Measurements from ENCODE around the gene TXK. TPM values are rescaled to one million over a fixed set of nuclear protein-coding genes. Genes with fewer than 3 reads are reported as not detected.
A peak's percentile ranks its signal among the peaks of the same experiment; 100 is the strongest.

Gene TXK
- total RNA-seq, 1 experiment from 2014 or later = 0.70 TPM

DNA sequence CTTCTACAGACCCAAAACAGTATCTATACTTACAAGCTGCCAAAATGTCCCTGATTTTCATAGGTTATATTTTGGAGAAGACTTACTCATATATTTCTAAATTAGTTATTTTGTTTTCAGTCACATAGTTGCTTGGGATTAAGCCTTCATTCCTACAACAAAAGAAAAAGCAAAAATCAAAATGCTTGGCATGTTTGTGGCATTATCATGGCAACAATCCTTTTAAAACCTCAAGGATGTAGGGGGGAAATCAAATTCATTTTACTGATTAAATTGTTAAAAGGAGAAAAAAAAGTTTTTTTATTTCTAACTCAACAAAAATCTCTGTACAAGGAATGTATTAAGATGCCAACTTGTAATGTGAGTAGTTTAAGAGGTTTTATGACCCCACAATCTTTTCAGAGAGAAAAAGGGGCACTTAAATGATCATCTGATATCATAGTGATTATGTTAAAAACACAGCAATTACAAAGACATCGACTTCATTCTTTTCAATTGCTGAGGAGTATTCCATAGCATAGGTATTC is 23.5 kb downstream of the TXK start (continued):
- TF ChIP-seq, protein P1, sequence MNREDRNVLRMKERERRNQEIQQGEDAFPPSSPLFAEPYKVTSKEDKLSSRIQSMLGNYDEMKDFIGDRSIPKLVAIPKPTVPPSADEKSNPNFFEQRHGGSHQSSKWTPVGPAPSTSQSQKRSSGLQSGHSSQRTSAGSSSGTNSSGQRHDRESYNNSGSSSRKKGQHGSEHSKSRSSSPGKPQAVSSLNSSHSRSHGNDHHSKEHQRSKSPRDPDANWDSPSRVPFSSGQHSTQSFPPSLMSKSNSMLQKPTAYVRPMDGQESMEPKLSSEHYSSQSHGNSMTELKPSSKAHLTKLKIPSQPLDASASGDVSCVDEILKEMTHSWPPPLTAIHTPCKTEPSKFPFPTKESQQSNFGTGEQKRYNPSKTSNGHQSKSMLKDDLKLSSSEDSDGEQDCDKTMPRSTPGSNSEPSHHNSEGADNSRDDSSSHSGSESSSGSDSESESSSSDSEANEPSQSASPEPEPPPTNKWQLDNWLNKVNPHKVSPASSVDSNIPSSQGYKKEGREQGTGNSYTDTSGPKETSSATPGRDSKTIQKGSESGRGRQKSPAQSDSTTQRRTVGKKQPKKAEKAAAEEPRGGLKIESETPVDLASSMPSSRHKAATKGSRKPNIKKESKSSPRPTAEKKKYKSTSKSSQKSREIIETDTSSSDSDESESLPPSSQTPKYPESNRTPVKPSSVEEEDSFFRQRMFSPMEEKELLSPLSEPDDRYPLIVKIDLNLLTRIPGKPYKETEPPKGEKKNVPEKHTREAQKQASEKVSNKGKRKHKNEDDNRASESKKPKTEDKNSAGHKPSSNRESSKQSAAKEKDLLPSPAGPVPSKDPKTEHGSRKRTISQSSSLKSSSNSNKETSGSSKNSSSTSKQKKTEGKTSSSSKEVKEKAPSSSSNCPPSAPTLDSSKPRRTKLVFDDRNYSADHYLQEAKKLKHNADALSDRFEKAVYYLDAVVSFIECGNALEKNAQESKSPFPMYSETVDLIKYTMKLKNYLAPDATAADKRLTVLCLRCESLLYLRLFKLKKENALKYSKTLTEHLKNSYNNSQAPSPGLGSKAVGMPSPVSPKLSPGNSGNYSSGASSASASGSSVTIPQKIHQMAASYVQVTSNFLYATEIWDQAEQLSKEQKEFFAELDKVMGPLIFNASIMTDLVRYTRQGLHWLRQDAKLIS (CRISPR knock-in tag; IDR thresholded peaks at IDR 0.05; ENCODE audit: borderline replicate concordance) = no peak
- TF ChIP-seq, protein P2, sequence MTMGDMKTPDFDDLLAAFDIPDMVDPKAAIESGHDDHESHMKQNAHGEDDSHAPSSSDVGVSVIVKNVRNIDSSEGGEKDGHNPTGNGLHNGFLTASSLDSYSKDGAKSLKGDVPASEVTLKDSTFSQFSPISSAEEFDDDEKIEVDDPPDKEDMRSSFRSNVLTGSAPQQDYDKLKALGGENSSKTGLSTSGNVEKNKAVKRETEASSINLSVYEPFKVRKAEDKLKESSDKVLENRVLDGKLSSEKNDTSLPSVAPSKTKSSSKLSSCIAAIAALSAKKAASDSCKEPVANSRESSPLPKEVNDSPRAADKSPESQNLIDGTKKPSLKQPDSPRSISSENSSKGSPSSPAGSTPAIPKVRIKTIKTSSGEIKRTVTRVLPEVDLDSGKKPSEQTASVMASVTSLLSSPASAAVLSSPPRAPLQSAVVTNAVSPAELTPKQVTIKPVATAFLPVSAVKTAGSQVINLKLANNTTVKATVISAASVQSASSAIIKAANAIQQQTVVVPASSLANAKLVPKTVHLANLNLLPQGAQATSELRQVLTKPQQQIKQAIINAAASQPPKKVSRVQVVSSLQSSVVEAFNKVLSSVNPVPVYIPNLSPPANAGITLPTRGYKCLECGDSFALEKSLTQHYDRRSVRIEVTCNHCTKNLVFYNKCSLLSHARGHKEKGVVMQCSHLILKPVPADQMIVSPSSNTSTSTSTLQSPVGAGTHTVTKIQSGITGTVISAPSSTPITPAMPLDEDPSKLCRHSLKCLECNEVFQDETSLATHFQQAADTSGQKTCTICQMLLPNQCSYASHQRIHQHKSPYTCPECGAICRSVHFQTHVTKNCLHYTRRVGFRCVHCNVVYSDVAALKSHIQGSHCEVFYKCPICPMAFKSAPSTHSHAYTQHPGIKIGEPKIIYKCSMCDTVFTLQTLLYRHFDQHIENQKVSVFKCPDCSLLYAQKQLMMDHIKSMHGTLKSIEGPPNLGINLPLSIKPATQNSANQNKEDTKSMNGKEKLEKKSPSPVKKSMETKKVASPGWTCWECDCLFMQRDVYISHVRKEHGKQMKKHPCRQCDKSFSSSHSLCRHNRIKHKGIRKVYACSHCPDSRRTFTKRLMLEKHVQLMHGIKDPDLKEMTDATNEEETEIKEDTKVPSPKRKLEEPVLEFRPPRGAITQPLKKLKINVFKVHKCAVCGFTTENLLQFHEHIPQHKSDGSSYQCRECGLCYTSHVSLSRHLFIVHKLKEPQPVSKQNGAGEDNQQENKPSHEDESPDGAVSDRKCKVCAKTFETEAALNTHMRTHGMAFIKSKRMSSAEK (CRISPR knock-in tag; IDR thresholded peaks at IDR 0.05; ENCODE audit: borderline replicate concordance) = no peak
- TF ChIP-seq SMAD3 (CRISPR knock-in tag; IDR thresholded peaks at IDR 0.05; ENCODE audit: borderline replicate concordance) (no peak), GRHL2 (CRISPR knock-in tag; IDR thresholded peaks at IDR 0.05; ENCODE audit: insufficient replicate concordance, severe bottlenecking) (no peak), TP53 (CRISPR knock-in tag; IDR thresholded peaks at IDR 0.05) (no peak)
- TF ChIP-seq, protein P3, sequence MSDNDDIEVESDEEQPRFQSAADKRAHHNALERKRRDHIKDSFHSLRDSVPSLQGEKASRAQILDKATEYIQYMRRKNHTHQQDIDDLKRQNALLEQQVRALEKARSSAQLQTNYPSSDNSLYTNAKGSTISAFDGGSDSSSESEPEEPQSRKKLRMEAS (CRISPR knock-in tag; IDR thresholded peaks at IDR 0.05) = no peak
- TF ChIP-seq, protein P4, sequence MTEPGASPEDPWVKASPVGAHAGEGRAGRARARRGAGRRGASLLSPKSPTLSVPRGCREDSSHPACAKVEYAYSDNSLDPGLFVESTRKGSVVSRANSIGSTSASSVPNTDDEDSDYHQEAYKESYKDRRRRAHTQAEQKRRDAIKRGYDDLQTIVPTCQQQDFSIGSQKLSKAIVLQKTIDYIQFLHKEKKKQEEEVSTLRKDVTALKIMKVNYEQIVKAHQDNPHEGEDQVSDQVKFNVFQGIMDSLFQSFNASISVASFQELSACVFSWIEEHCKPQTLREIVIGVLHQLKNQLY (CRISPR knock-in tag; IDR thresholded peaks at IDR 0.05) = no peak
- TF ChIP-seq, protein P5, sequence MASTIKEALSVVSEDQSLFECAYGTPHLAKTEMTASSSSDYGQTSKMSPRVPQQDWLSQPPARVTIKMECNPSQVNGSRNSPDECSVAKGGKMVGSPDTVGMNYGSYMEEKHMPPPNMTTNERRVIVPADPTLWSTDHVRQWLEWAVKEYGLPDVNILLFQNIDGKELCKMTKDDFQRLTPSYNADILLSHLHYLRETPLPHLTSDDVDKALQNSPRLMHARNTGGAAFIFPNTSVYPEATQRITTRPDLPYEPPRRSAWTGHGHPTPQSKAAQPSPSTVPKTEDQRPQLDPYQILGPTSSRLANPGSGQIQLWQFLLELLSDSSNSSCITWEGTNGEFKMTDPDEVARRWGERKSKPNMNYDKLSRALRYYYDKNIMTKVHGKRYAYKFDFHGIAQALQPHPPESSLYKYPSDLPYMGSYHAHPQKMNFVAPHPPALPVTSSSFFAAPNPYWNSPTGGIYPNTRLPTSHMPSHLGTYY (CRISPR knock-in tag; IDR thresholded peaks at IDR 0.05) = no peak

DNA sequence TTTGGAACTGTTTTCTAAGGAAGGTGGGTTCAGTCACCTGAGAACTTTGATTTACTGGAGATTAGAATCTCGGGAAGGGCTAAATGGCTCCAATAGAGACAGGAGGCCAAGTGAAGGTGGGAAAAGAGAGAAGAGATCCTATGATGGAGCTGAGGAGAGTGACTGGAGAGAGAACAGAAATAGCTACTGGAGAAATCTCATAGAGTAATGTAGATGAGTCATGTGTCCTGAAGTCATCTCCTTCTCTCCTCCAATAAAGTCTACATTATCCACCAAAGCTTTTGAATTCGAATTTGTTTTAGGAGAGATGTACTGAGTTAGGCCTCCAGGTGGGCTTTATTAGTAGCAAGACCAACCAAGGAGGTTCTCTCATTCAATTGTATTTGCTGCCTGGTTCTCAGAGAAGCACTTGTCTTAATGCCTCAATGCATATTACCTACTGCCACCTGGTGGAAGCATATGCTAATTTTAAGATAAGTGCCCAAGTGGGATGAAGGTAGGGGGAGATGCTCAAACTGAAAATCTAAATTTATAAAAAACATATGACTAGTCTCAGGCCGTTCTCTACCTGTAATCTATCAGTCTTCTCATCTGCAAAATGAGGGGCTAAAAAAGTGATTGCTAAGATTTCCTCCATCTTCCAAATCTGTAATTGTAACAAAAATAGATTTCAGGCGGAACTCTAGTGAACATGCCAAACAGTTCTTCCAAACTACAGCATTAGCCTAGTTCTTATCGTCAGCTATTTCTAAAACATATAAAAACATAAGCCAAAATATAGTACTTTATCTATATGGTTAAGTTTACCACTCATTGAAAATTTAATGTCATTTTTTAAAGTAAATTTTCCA is 24.4 kb downstream of the TXK start:
- no peaks in the 10 kb centered on the region for H3K36me3 Mint-ChIP-seq
- ATAC-seq (peak; percentile 83), DNase-seq (ENCODE audit: low spot score) (no peak)
- no peaks in the 10 kb centered on the region for H3K9me3 Mint-ChIP-seq
- no peak overlapping the region for H3K4me3 Mint-ChIP-seq
- peaks cover 45% of the 10 kb centered on the region for H3K4me1 Mint-ChIP-seq
- ChIA-PET CTCF (interaction anchor here (0.6 to 1.3 kb wide), 6 partner anchors 18 to 424 kb away, joined by 3 to 5 read pairs (median 3); no protein-coding TSS in a partner anchor), POLR2A (interaction anchor here (0.6 kb wide), 1 partner anchor 12 kb away, joined by 5 read pairs; no protein-coding TSS in a partner anchor)
- no peaks in the 10 kb centered on the region for H3K27me3 Mint-ChIP-seq (ENCODE audit: low read depth)
- no peak overlapping the region for H3K27ac Mint-ChIP-seq
- no peak for TF ChIP-seq NR3C1 (CRISPR knock-in tag; conservative IDR thresholded peaks at IDR 0.05; ENCODE audit: low read depth)
- no peak for TF ChIP-seq SP1 (CRISPR knock-in tag; conservative IDR thresholded peaks at IDR 0.05)
- TF ChIP-seq ZNF416 (CRISPR knock-in tag; IDR thresholded peaks at IDR 0.05) = no peak
- TF ChIP-seq, protein P3 (CRISPR knock-in tag; IDR thresholded peaks at IDR 0.05) = no peak
- no peak for TF ChIP-seq GTF2I (CRISPR knock-in tag; conservative IDR thresholded peaks at IDR 0.05)
- no peak for TF ChIP-seq SOX15 (CRISPR knock-in tag; IDR thresholded peaks at IDR 0.05)
- TF ChIP-seq, protein P6, sequence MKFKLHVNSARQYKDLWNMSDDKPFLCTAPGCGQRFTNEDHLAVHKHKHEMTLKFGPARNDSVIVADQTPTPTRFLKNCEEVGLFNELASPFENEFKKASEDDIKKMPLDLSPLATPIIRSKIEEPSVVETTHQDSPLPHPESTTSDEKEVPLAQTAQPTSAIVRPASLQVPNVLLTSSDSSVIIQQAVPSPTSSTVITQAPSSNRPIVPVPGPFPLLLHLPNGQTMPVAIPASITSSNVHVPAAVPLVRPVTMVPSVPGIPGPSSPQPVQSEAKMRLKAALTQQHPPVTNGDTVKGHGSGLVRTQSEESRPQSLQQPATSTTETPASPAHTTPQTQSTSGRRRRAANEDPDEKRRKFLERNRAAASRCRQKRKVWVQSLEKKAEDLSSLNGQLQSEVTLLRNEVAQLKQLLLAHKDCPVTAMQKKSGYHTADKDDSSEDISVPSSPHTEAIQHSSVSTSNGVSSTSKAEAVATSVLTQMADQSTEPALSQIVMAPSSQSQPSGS (CRISPR knock-in tag; IDR thresholded peaks at IDR 0.05; ENCODE audit: borderline replicate concordance, low read depth) = no peak
- TF ChIP-seq TEAD1 (CRISPR knock-in tag; IDR thresholded peaks at IDR 0.05) = no peak
- TF ChIP-seq TP53 (CRISPR knock-in tag; IDR thresholded peaks at IDR 0.05) = no peak
- TF ChIP-seq, protein P7, sequence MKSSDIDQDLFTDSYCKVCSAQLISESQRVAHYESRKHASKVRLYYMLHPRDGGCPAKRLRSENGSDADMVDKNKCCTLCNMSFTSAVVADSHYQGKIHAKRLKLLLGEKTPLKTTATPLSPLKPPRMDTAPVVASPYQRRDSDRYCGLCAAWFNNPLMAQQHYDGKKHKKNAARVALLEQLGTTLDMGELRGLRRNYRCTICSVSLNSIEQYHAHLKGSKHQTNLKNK (CRISPR knock-in tag; IDR thresholded peaks at IDR 0.05) = no peak
- TF ChIP-seq, protein P8, sequence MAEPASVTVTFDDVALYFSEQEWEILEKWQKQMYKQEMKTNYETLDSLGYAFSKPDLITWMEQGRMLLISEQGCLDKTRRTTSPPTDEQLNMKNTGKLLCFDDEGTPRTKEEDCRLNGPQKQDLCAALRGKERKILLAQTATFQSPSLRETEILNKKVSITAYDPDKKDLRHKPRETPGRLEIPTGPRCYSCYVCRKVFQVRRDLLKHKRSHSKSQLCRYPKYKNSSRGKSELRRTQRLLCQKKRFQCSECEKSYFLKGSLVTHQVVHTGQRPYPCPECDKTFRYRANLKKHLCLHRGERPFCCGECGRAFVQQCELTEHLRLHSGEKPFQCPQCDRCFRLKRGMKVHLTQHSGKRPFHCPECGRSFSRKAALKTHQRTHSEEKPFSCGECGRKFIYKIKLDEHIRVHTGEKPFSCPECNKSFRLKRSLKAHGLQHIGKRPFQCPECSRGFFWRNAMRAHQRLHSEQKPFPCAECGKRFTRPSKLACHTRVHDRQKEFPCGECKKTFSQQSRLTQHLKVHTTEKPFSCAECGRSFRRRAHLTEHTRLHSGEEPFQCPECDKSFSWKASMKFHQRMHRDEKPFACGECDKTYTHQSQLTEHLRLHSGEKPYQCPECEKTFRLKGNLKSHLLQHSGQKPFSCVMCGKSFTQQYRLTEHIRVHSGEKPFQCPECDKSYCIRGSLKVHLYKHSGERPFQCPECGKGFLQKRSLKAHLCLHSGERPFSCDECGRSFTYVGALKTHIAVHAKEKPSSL (CRISPR knock-in tag; conservative IDR thresholded peaks at IDR 0.05) = no peak
- no peak for TF ChIP-seq NFATC4 (CRISPR knock-in tag; IDR thresholded peaks at IDR 0.05)
